T-helper 2 cell (primary cell): Measurements from ENCODE around the gene BTBD1.
A peak's percentile ranks its signal among the peaks of the same experiment; 100 is the strongest.

Source experiments
- DNase-seq, 5 experiments: peaks; one replicate each; pipeline versions ENCODE4 v3.0.0 to v3.0.0-alpha.2; 2012 to 2022

Gene BTBD1

GRCh38 chr15:82986442-82986780 lies 80.6 kb downstream of the BTBD1 start:
- DNase-seq = peak in 1 of 5 experiments; percentile 70

DNA sequence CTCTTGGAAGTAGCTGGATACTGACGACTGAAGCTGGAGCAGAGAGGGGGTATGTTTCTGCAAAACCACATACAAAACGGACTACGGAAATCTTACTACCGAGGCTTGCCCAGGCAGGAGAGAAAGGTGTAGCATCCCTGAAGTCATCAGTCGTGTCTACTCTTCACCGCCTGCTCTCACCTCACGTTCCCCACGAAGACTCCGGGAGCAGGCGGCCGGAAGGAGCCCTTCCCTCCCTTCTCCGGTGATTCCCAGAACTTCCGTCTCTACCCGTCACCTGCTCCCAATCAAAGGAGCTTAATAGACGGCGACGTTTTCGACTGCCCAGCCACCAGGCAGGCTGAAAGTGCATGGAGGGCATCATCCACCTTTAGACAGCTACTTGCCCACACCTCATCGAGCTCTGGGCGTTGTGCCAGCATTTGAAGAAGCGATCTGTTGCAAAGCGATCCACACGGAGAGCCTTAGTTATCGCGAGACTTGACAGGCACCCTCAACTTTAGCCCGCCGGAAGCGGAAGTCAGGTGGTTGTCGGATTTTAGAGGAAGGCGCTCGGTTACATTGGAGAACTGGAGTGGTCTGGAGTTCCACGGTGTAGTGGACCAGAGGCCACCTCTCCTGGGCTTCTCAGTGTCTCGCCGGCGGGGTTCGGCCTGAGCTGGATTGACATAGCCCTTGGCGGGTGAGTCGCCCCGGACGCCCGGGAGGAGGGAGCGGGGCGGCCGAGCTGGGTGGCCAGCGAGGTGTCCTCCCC lies 81.2 kb downstream of the BTBD1 start, which contains the start of gene RAMAC:
TSS of gene RAMAC (plus strand) at position 523 of the 754 bp plus-strand sequence. CDS start 2,809 bp downstream, outside the sequence.
- peak; percentile 68 to 98 (median 86) for DNase-seq

GRCh38 chr15:82980981-82981380 lies 86.1 kb downstream of the BTBD1 start:
- peak in 1 of 5 experiments; percentile 7 for DNase-seq

DNA sequence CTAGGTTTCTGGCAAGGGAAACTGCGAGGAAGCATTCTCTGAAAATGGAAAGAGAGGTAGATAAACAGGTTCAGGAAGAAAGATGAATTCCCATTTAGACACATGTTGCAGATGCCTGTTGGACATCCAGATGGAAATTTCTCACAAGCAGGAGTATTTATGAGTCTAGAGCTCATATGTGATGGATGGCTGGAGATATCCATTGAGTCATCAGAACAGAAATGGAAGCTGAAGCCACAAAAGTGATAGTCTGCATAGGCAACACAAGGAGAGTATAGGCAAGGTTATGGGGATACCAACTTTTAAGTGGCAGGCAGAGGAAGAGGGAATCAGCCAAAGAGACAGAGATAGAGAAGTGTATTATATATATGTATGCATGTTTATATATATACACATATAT lies 87.3 kb downstream of the BTBD1 start:
- DNase-seq = no peak

- peak in 1 of 5 experiments; percentile 10 for DNase-seq
Observed at GRCh38 chr15:82978438-82978837, 88.6 kb downstream of the BTBD1 start.

DNA sequence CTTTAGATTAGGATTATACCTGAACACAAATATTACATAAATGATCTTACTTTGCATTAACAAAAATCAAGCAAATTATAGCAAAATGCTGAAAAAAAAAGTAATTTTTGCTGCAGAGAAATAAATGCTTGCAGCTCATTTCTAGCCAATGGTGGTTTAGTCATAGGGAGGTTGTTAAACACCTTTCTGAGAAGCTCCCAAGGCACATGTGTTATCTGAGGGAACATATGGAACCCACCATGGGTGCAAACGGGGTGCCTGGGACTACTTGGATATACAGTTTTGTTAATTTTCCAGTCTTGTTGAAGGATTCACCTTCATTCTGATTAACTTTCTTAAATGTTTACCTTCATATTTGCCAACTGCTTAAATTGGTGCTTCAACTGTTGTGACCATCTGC lies 90.0 kb downstream of the BTBD1 start:
- no peak for DNase-seq

DNA sequence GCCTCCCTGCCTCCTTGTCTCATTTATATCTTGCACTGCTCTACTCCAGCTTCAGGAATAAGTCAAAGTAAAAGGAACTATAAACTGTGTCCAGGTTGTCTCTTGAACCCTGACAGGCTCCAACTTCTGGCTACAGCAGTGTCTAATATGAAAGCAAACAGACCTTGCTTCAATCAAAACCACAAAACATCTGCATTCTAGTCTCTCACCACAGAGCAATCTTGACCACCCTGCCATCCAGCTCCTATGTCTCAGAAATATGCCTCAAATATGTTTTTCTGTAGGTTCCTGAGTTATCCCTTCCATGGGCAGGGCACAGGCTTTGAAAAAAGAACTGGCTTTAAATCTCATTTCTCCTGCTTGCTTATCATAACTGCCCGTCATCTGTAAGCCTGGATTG lies 94.1 kb downstream of the BTBD1 start:
- DNase-seq = no peak

- DNase-seq = no peak
Observed at GRCh38 chr15:82971218-82971984, 95.7 kb downstream of the BTBD1 start.

DNA sequence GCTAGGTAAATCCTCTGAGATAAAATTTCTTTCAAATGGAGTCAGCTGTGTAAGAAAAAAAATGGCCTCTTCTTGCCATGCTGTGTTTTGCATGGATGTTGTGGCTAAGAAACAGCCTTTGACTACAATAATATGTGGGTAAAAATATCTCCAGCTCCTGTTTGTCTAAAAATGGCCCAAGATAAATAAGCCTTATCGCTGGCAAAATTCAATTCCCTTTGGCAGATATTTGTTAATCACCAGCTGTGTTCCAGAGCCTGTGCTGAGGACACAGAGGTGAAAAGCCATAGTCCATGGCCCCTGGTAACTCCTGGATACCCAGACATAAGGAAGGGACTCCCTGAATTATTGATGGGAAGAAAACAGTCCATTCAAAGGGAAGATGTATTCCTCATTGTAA lies 96.4 kb downstream of the BTBD1 start:
- DNase-seq = no peak

DNA sequence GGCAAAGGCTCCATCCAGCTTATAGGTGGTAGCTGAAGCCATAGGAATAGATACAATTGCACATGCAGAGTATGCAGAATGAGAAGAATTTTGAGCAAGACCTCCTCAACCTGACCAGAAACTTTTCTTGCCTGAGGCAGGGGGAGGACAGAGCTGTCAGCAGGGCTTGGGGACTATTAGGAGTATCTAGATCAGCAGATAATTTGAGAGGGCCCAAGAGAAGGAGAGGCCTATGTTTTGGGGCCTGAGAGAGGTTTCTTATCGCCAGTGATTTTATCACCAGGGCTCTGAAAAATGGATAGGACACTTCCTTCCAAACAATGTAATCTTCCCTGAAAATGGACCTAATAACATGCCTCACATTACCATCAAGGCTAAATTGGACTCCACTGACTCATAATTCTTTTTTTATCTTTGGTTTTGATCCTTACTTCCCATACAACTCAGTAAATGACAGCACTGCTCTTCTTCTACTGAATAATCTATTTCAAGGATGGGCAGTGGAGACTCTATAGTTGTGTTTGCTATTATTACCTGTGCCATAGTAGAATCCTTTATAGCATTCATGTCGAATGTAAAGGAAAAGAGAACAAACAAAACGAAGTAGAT lies 96.9 kb downstream of the BTBD1 start:
- no peak for DNase-seq

GRCh38 chr15:82969353-82969752 lies 97.7 kb downstream of the BTBD1 start:
- DNase-seq = no peak

DNA sequence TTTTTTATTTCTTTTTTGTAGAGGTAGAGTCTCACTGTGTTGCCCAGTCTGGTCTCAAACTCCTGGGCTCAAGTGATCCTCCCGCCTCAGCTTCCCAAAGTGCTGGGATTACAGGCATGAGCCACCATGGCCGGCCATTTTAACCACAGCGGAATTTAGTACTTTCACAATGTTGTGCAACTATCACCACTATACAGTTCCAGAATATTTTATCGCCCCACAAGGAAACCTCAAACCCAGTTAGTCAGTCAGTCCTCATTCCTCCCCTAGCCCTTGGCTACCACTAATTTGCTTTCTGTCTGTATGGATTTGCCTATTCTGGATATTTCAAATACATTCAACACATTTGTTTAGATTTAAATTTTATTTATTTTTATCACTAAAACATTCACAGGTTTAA lies 99.0 kb downstream of the BTBD1 start:
- no peak for DNase-seq

DNA sequence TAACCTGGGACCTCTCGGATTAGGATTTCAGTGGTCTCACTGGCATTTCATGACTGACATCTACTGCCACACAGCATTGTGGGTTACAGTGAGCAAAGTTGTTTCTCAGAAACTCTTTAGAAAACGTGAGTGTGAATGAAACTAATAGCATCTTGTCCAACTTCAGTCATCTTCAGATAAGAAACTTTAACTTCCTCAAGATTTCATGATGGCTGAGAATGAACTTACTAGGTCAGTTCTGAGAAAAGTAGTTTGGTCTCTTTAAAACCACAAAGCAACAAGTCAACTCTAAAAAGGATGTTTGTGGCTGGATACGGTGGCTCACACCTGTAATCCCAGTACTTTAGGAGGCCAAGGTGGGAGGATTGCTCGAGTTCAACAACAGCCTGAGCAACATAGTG lies 100.4 kb downstream of the BTBD1 start:
- peak in 1 of 5 experiments; percentile 95 for DNase-seq
